IMR-90 (cell line): ENCODE results near the gene INPP5A. TPM values are rescaled to one million over a fixed set of nuclear protein-coding genes. Genes with fewer than 3 reads are reported as not detected.

Experiments
- ATAC-seq: fragments of 200-7000 bp; cut with Tn5 transposase; 2 replicates; pipeline ENCODE4 v1.9.1; 2020; ENCODE audit warnings: low read depth, mild to moderate bottlenecking, moderate library complexity
- BruUV-seq: library from RNA; stranded (reverse); fragments of 400-500 nt; replicated peaks from 2 replicates; lab custom pipeline; 2021; lab: Mats Ljungman, UMichigan
- CTCF ChIA-PET: fragments of 300-600 bp; formaldehyde crosslinking; extraction: SDS; loops from one replicate; lab custom pipeline; 2021; ENCODE audit warnings: antibody characterized with exemption; lab: Yijun Ruan, JAX
- POLR2A ChIA-PET: fragments of 300-600 bp; sonication (Branson Sonifier 250); formaldehyde crosslinking; loops from one replicate; lab custom pipeline; 2022; ENCODE audit warnings: antibody characterized with exemption; ENCODE audit not compliant: unreplicated experiment; lab: Charles Lee
- DNase-seq: peaks from one replicate; pipeline ENCODE4 v3.0.0; 2013
- H2AFZ ChIP-seq: replicated peaks from 2 replicates; pipeline ENCODE3; 2013; ENCODE audit warnings: low read length, mild to moderate bottlenecking; ENCODE audit not compliant: poor library complexity
- H2AK5ac ChIP-seq: 2 replicates; pipeline ENCODE4 v1.6.1; 2013; ENCODE audit warnings: low read depth, low read length, inconsistent platforms
- H2AK9ac ChIP-seq: replicated peaks from 2 replicates; pipeline ENCODE3; 2013; ENCODE audit warnings: mild to moderate bottlenecking, low read depth, low read length, moderate library complexity; ENCODE audit not compliant: poor library complexity
- H2BK120ac ChIP-seq: 2 replicates; pipeline ENCODE4 v1.6.1; 2013; ENCODE audit warnings: low read depth, low read length, inconsistent platforms
- H2BK15ac ChIP-seq: 3 replicates; pipeline ENCODE4 v1.6.1; 2013; ENCODE audit warnings: low read depth, low read length, inconsistent platforms
- H2BK20ac ChIP-seq: 2 replicates; pipeline ENCODE4 v1.6.1; 2013; ENCODE audit warnings: low read depth, mild to moderate bottlenecking, inconsistent platforms, low read length, moderate library complexity
- H2BK5ac ChIP-seq: 2 replicates; pipeline ENCODE4 v1.6.1; 2013; ENCODE audit warnings: mild to moderate bottlenecking, low read depth, low read length, inconsistent platforms; ENCODE audit not compliant: poor library complexity, severe bottlenecking
- H3K14ac ChIP-seq: replicated peaks from 2 replicates; pipeline ENCODE4 v1.6.1; 2013; ENCODE audit warnings: low read depth, low read length, inconsistent platforms
- H3K18ac ChIP-seq: 2 replicates; pipeline ENCODE4 v1.6.1; 2013; ENCODE audit warnings: low read depth, low read length, control low read depth
- H3K23ac ChIP-seq: 2 replicates; pipeline ENCODE4 v1.6.1; 2013; ENCODE audit warnings: low read depth, low read length, inconsistent platforms
- H3K27ac ChIP-seq: 2 replicates; pipeline ENCODE4 v1.5.1; 2013; ENCODE audit warnings: mild to moderate bottlenecking, control low read depth, low read length; ENCODE audit not compliant: insufficient read depth
- H3K27me3 ChIP-seq: 2 replicates; pipeline ENCODE4 v1.6.1; 2013; ENCODE audit warnings: low read length; ENCODE audit not compliant: control insufficient read depth, insufficient read depth
- H3K36me3 ChIP-seq: 2 replicates; pipeline ENCODE4 v1.6.1; 2013; ENCODE audit warnings: low read length, mixed read lengths; ENCODE audit not compliant: control insufficient read depth, insufficient read depth
- H3K4ac ChIP-seq: 2 replicates; pipeline ENCODE4 v1.6.1; 2013; ENCODE audit warnings: low read depth, low read length, inconsistent platforms
- H3K4me1 ChIP-seq: 2 replicates; pipeline ENCODE4 v1.6.1; 2013; ENCODE audit warnings: low read length, mixed read lengths; ENCODE audit not compliant: control insufficient read depth, insufficient read depth
- H3K4me2 ChIP-seq: 2 replicates; pipeline ENCODE4 v1.6.1; 2013; ENCODE audit warnings: low read depth, mild to moderate bottlenecking, control low read depth, low read length, moderate library complexity
- H3K4me3 ChIP-seq: 2 replicates; pipeline ENCODE4 v1.5.1; 2013; ENCODE audit warnings: low read depth, mild to moderate bottlenecking, control low read depth, low read length, moderate library complexity; ENCODE audit not compliant: insufficient read depth
- H3K56ac ChIP-seq: 2 replicates; pipeline ENCODE4 v1.6.1; 2013; ENCODE audit warnings: low read length, inconsistent platforms; ENCODE audit not compliant: insufficient read depth; ENCODE audit errors: extremely low read depth
- H3K79me1 ChIP-seq, 2 experiments: 2 replicates each; pipeline ENCODE4 v1.6.1; 2013; ENCODE audit warnings: low read length in 2 of 2, inconsistent platforms in 1 of 2, low read depth in 1 of 2
- H3K9ac ChIP-seq: 2 replicates; pipeline ENCODE4 v1.6.1; 2013; ENCODE audit warnings: low read depth, low read length, control low read depth
- H3K9me1 ChIP-seq: 2 replicates; pipeline ENCODE4 v1.6.1; 2013; ENCODE audit warnings: low read length, inconsistent platforms; ENCODE audit not compliant: insufficient read depth
- H3K9me3 ChIP-seq: 2 replicates; pipeline ENCODE4 v1.6.1; 2013; ENCODE audit warnings: low read length; ENCODE audit not compliant: control insufficient read depth, insufficient read depth
- H4K20me1 ChIP-seq: 2 replicates; pipeline ENCODE4 v1.6.1; 2013; ENCODE audit warnings: low read length, inconsistent platforms; ENCODE audit not compliant: insufficient read depth
- H4K5ac ChIP-seq: 2 replicates; pipeline ENCODE4 v1.6.1; 2013; ENCODE audit warnings: mild to moderate bottlenecking, low read depth, low read length, control low read depth
- H4K8ac ChIP-seq, 2 experiments: 2 replicates each; pipeline ENCODE4 v1.6.1; 2013; ENCODE audit warnings: low read depth in 2 of 2, low read length in 2 of 2, control low read depth in 1 of 2, inconsistent platforms in 1 of 2
- H4K91ac ChIP-seq: 2 replicates; pipeline ENCODE4 v1.6.1; 2013; ENCODE audit warnings: low read depth, low read length, inconsistent platforms; ENCODE audit not compliant: insufficient read depth
- FOS ChIP-seq: fragments of 150-350 bp; IDR thresholded peaks from 2 replicates; pipeline ENCODE4 v1.6.1; 2016; ENCODE audit warnings: low read depth, low read length
- RFX5 ChIP-seq: IDR thresholded peaks from 2 replicates; pipeline ENCODE4 v1.8.0; 2012; ENCODE audit warnings: low read depth, mild to moderate bottlenecking, low read length, moderate library complexity
- WGBS, 2 experiments: methylation state at CpG; one replicate each; pipeline versions ENCODE4 v1.1.5 to v1.1.7; 2013; ENCODE audit warnings: missing lambda C conversion rate in 2 of 2; ENCODE audit not compliant: insufficient read length in 1 of 2; ENCODE audit errors: extremely low coverage in 2 of 2; 5-methylcytosine and 5-hydroxymethylcytosine counted together
- dilution Hi-C: fragments of 300-500 bp; cut with HindIII; formaldehyde crosslinking; loops from one replicate; pipeline ENCODE4 v1.14.3; 2018; ENCODE audit warnings: low sequenced_read_pairs; ENCODE audit not compliant: unreplicated experiment
- in situ Hi-C: fragments of 300-500 bp; cut with MboI; formaldehyde crosslinking; loops from 3 replicates; pipeline ENCODE4 v1.14.3; 2019; ENCODE audit warnings: low sequenced_read_pairs, inconsistent platforms, mixed read lengths
- intact Hi-C: fragments of 100-400 bp; cut with micrococcal nuclease; formaldehyde crosslinking; loops from 2 replicates; pipeline ENCODE4 v1.10.0; 2022
- polyA plus RNA-seq, 3 experiments: library from polyadenylated mRNA; depleted of rRNA; stranded (reverse); fragments of >200 nt; gene quantifications; 2 replicates each; pipeline ENCODE4 v1.2.3, GENCODE V29; 2012; ENCODE audit warnings: low replicate concordance in 1 of 3
- total RNA-seq: library from RNA; depleted of rRNA; stranded (reverse); fragments of >200 nt; gene quantifications from 2 replicates; pipeline ENCODE4 v1.2.3, GENCODE V29; 2012

Gene INPP5A
- total and polyA plus RNA-seq, 2 of the 4 experiments (the other 2 are of a cell fraction): 21.4 to 36.7 TPM

DNA sequence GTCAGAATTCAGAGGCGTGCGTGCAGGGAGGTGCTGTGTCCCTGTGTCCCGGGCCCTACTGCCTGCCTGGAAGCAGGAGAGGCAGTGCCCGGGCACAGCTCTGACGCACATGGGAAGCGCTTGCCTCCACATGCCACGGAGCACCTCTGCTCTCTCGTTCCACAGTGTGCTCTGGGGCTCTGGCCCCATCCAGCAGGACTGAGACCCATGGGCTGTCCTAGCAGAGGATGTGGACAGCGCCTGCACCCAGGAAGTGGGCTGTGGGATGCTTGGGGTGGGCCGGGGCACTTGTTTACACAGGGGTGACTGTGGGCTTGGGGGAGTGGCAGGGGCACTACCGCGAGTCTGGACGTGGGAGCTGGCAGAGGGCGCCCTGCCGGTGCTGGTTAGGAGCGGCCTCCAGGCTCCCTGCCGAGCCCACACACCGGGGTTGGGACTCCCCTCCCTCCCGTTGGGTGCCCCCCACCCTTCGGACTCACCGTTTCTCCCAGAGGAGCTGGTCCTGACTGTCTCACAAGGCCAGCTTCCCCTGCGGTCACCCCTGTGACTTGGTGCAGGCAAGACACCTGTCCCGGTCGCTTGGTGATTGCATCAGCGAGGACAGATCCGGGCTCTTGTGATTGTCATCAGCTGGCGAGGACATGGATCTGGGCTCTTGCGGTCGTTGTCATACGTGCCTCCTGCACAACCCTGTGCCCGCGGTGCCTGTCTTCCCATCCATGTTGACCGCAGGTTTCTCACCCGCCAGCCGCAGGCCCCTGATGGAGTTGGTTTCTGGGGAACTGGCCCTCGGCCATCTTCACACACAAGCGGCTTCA is 165.2 kb downstream of the INPP5A start:
- Histone ChIP-seq H3K4me3 (no peak overlapping the region), H3K36me3 (peaks cover 11% of the 10 kb centered on the region; the same call in 1 of the 2 replicates), H2BK15ac (no peak overlapping the region), H2AK5ac (no peak overlapping the region), H3K9ac (no peak overlapping the region), H3K4ac (no peak overlapping the region), H2BK120ac (no peak overlapping the region), H3K27me3 (no peaks in the 10 kb centered on the region), H2BK20ac (no peak overlapping the region), H3K4me1 (peaks cover 14% of the 10 kb centered on the region), H3K18ac (no peak overlapping the region), H3K4me2 (no peak overlapping the region), H3K9me1 (no peaks in the 10 kb centered on the region), H3K79me1 (peaks cover 4 to 22% of the 10 kb centered on the region in 2 experiments), H3K14ac (no peak overlapping the region), H4K8ac (no peak overlapping the region), H4K20me1 (no peaks in the 10 kb centered on the region), H3K9me3 (peaks cover 13% of the 10 kb centered on the region; the same call in 1 of the 2 replicates), H4K5ac (no peak overlapping the region), H4K91ac (no peak overlapping the region), H3K27ac (no peak overlapping the region), H2AK9ac (no peak overlapping the region), H2AFZ (no peak overlapping the region), H2BK5ac (no peak overlapping the region), H3K56ac (no peak overlapping the region), H3K23ac (no peak overlapping the region)
- intact Hi-C loops: no loop called here
- POLR2A ChIA-PET: no interaction called here
- dilution Hi-C loops: no loop called here
- DNase-seq (no peak), ATAC-seq (no peak)
- CTCF ChIA-PET: no interaction called here
- BruUV-seq: no TSS peak
- 92% methylated on average over 18 of the region's 37 CpGs; no CpG with 5 or more reads in 1 of the 2 experiments for WGBS, 2 experiments
- in situ Hi-C loops: no loop called here
- TF ChIP-seq RFX5 (no peak), FOS (no peak)
